Dermis blood vessel endothelial cell (primary cell): Measurements from ENCODE around the gene XXYLT1. TPM values are rescaled to one million over a fixed set of nuclear protein-coding genes. Genes with fewer than 3 reads are reported as not detected.
"Not testable (repeated sequence)": the region's sequence is repeated elsewhere in the genome, so short reads cannot be mapped to it uniquely, and the experiment has no call there.

ENCODE experiments used
- DNase-seq: peaks from one replicate; pipeline ENCODE4 v3.0.0; 2010
- total RNA-seq: library from RNA; depleted of rRNA; stranded (reverse); fragments of >200 nt; gene quantifications from 2 replicates; pipeline ENCODE4 v1.2.3, GENCODE V29; 2014

XXYLT1 gene
- total RNA-seq, 1 donor from 2014 or later, result 35.7 TPM

- no peak for DNase-seq
Measured at GRCh38 chr3:195095035-195095703, 175.8 kb downstream of the XXYLT1 start.

GRCh38 chr3:195094191-195094921 lies 176.6 kb downstream of the XXYLT1 start:
- no peak for DNase-seq

- DNase-seq, result no peak
Measured at GRCh38 chr3:195093731-195094130, 177.2 kb downstream of the XXYLT1 start.

- DNase-seq, result not testable (repeated sequence)
Measured at GRCh38 chr3:195087840-195088601, 182.9 kb downstream of the XXYLT1 start.

GRCh38 chr3:195087328-195087727 lies 183.6 kb downstream of the XXYLT1 start:
- no peak for DNase-seq

GRCh38 chr3:195086885-195087284 lies 184.1 kb downstream of the XXYLT1 start:
- DNase-seq, result no peak

GRCh38 chr3:195086341-195086740 lies 184.6 kb downstream of the XXYLT1 start:
- DNase-seq, result no peak

GRCh38 chr3:195085356-195086130 lies 185.4 kb downstream of the XXYLT1 start:
- DNase-seq, result no peak

GRCh38 chr3:195084746-195085145 lies 186.2 kb downstream of the XXYLT1 start:
- no peak for DNase-seq

GRCh38 chr3:195083659-195084058 lies 187.3 kb downstream of the XXYLT1 start:
- no peak for DNase-seq

GRCh38 chr3:195082811-195083210 lies 188.1 kb downstream of the XXYLT1 start:
- DNase-seq, result no peak

GRCh38 chr3:195081242-195081963 lies 189.6 kb downstream of the XXYLT1 start:
- DNase-seq, result no peak

- no peak for DNase-seq
Measured at GRCh38 chr3:195080571-195081151, 190.3 kb downstream of the XXYLT1 start.

- DNase-seq, result peak; percentile 67
Measured at GRCh38 chr3:195080125-195080524, 190.8 kb downstream of the XXYLT1 start.

- DNase-seq, result no peak
Measured at GRCh38 chr3:195079636-195080035, 191.3 kb downstream of the XXYLT1 start.

GRCh38 chr3:195078891-195079440 lies 192.0 kb downstream of the XXYLT1 start:
- no peak for DNase-seq

GRCh38 chr3:195077611-195078540 lies 193.1 kb downstream of the XXYLT1 start:
- no peak for DNase-seq

GRCh38 chr3:195076981-195077610 lies 193.9 kb downstream of the XXYLT1 start:
- DNase-seq, result no peak
